Hepatocyte (in vitro differentiated cells): ENCODE results near the gene HOXB6. TPM values are rescaled to one million over a fixed set of nuclear protein-coding genes. Genes with fewer than 3 reads are reported as not detected.

ENCODE experiments used
- DNase-seq: peaks from one replicate; pipeline ENCODE4 v3.0.0-alpha.2; 2016; ENCODE audit warnings: low spot score
- H2AFZ ChIP-seq: fragments of 200-600 bp; sonication (generic); 2 replicates; pipeline ENCODE4 v1.6.0; 2016; ENCODE audit warnings: antibody characterized with exemption, mild to moderate bottlenecking
- H3K27ac ChIP-seq: fragments of 200-600 bp; sonication (generic); 2 replicates; pipeline ENCODE4 v1.5.1; 2016; ENCODE audit warnings: mild to moderate bottlenecking
- H3K27me3 ChIP-seq: fragments of 200-600 bp; sonication (generic); 2 replicates; pipeline ENCODE4 v1.6.1; 2016
- H3K36me3 ChIP-seq: fragments of 200-600 bp; sonication (generic); replicated peaks from 2 replicates; pipeline ENCODE4 v1.5.1; 2016; ENCODE audit warnings: low read depth; ENCODE audit not compliant: insufficient read depth
- H3K4me1 ChIP-seq: fragments of 200-600 bp; sonication (generic); 2 replicates; pipeline ENCODE4 v1.5.1; 2016; ENCODE audit warnings: mild to moderate bottlenecking, moderate library complexity; ENCODE audit not compliant: insufficient read depth
- H3K4me2 ChIP-seq: fragments of 200-600 bp; sonication (generic); 2 replicates; pipeline ENCODE4 v1.6.0; 2016
- H3K4me3 ChIP-seq: fragments of 200-600 bp; sonication (generic); 2 replicates; pipeline ENCODE4 v1.5.1; 2016; ENCODE audit warnings: mild to moderate bottlenecking
- H3K79me2 ChIP-seq: fragments of 200-600 bp; sonication (generic); 2 replicates; pipeline ENCODE4 v1.6.0; 2017; ENCODE audit warnings: mild to moderate bottlenecking
- H3K9me2 ChIP-seq: fragments of 200-600 bp; sonication (generic); replicated peaks from 2 replicates; pipeline ENCODE4 v1.6.0; 2017; ENCODE audit warnings: mild to moderate bottlenecking; ENCODE audit not compliant: insufficient read depth
- H3K9me3 ChIP-seq: fragments of 200-600 bp; sonication (generic); 2 replicates; pipeline ENCODE4 v1.5.1; 2016; ENCODE audit warnings: low read depth, mild to moderate bottlenecking
- H4K20me1 ChIP-seq: fragments of 200-600 bp; sonication (generic); 2 replicates; pipeline ENCODE4 v1.6.0; 2016; ENCODE audit warnings: mild to moderate bottlenecking; ENCODE audit not compliant: insufficient read depth, poor library complexity, severe bottlenecking
- EZH2 ChIP-seq: fragments of 200-600 bp; sonication (generic); IDR thresholded peaks from 2 replicates; pipeline ENCODE4 v1.6.1; 2016; ENCODE audit warnings: antibody characterized with exemption, mild to moderate bottlenecking, borderline replicate concordance
- EZH2phosphoT487 ChIP-seq: fragments of 200-600 bp; sonication (generic); IDR thresholded peaks from one replicate; pipeline ENCODE4 v1.6.1; 2018; ENCODE audit warnings: antibody characterized with exemption, mild to moderate bottlenecking, low read depth, moderate library complexity; ENCODE audit not compliant: unreplicated experiment, severe bottlenecking
- WGBS: methylation state at CpG from one replicate; pipeline ENCODE4 v1.1.6; 2016; ENCODE audit warnings: low lambda C conversion rate; ENCODE audit errors: missing lambda C conversion rate; 5-methylcytosine and 5-hydroxymethylcytosine counted together
- polyA plus RNA-seq: library from polyadenylated mRNA; unstranded; fragments of >200 nt; fragmentation: Nextera tagmentation; extraction: Ambion mirVana; gene quantifications from 2 replicates; pipeline ENCODE4 v1.2.1, GENCODE V29; 2016
- total RNA-seq: library from RNA; depleted of rRNA; stranded (reverse); fragments of >200 nt; gene quantifications from 2 replicates; pipeline ENCODE4 v1.2.3, GENCODE V29; 2014
- TF ChIP-seq, protein P1 (sequence below): fragments of 200-600 bp; sonication (generic); IDR thresholded peaks from 2 replicates; pipeline ENCODE4 v1.5.1; 2016; ENCODE audit warnings: antibody characterized with exemption, mild to moderate bottlenecking; ENCODE audit not compliant: poor library complexity

HOXB6 gene
- total and polyA plus RNA-seq, 2 experiments from 2014 or later, result 4.8 to 7.7 TPM

DNA sequence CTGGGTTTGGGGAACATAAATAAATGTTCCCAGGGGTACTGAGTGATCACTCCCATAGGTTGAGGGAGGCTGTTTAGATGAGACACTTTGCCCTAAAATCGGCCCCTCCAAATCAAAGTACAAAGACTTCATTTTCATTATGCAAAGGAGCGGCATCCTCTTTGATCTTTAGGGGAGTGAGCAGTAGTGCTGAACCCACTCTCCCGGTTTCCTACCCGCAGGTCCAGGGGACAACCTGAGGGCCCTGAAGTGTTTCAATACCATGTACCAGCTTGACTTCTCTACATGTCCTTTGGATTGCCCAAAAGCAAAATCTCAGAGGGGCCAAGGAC is 3.6 kb downstream of the HOXB6 start:
- H3K27me3 ChIP-seq, result peaks cover 99% of the 10 kb centered on the region
- no peaks in the 10 kb centered on the region for H3K79me2 ChIP-seq

DNA sequence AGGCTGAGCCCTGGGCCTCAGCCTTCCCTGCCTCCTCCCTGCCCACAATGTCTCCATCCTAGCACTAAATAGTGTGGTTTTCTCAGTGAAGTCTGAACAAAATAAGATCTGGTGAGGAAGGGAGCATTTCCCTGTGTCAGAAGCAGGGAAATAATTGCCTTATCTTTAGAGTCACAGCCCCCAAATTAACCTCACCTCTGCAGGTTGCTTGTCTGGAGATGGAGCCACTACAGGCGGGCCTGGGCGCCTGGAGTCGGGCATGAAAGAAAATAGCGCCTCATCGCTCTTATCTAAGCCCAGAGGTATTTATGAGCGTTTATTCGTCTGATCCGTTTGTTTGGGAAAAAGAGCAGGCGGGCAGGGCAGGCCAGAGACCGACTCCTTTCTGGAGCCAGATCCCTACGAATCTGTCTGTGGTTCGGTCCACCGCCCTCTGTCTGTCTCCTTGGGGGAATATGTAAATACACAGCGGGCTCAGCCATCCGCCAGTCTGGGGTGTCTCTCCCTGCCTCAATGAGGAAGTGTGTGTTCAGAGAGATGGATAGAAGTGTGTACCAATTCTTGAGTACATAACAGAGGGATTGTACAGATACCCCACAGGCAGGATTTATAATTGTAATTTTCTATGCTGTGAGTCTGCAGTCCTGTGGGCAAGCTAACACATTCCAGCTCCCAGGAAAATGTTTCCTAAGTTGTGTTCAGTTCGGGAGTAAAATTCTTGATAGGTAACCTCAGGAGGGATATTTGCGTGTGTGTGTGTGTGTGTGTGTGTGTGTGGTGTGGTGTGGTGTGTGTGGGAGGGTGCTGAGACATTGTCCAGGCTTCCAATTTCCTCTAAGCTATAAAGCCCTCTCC is 4.3 kb downstream of the HOXB6 start:
- H3K79me2 ChIP-seq, result no peaks in the 10 kb centered on the region
- H2AFZ ChIP-seq, result no peak overlapping the region
- H3K9me3 ChIP-seq, result no peaks in the 10 kb centered on the region
- H3K4me2 ChIP-seq, result peak overlapping the region; percentile 71
- peaks cover 10% of the 10 kb centered on the region for H3K4me1 ChIP-seq
- no peaks in the 10 kb centered on the region for H3K36me3 ChIP-seq
- no peaks in the 10 kb centered on the region for H3K9me2 ChIP-seq
- 11% methylated on average over 17 of the region's 17 CpGs for WGBS
- H3K27ac ChIP-seq, result peak overlapping the region; percentile 30
- no peak overlapping the region for H3K4me3 ChIP-seq
- TF ChIP-seq EZH2 (peak; percentile 7), EZH2phosphoT487 (no peak)
- TF ChIP-seq, protein P1, sequence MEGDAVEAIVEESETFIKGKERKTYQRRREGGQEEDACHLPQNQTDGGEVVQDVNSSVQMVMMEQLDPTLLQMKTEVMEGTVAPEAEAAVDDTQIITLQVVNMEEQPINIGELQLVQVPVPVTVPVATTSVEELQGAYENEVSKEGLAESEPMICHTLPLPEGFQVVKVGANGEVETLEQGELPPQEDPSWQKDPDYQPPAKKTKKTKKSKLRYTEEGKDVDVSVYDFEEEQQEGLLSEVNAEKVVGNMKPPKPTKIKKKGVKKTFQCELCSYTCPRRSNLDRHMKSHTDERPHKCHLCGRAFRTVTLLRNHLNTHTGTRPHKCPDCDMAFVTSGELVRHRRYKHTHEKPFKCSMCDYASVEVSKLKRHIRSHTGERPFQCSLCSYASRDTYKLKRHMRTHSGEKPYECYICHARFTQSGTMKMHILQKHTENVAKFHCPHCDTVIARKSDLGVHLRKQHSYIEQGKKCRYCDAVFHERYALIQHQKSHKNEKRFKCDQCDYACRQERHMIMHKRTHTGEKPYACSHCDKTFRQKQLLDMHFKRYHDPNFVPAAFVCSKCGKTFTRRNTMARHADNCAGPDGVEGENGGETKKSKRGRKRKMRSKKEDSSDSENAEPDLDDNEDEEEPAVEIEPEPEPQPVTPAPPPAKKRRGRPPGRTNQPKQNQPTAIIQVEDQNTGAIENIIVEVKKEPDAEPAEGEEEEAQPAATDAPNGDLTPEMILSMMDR, result no peak
- H3K27me3 ChIP-seq, result peaks cover 98% of the 10 kb centered on the region
- H4K20me1 ChIP-seq, result no peaks in the 10 kb centered on the region
- peak; percentile 37 for DNase-seq

More for the DNA sequence above, 3.6 kb downstream of the HOXB6 start:
- H3K9me3 ChIP-seq, result no peaks in the 10 kb centered on the region
- peak overlapping the region; percentile 30 for H3K27ac ChIP-seq
- peak overlapping the region; percentile 71 for H3K4me2 ChIP-seq
- H4K20me1 ChIP-seq, result no peaks in the 10 kb centered on the region
- H2AFZ ChIP-seq, result no peak overlapping the region
- DNase-seq, result no peak
- WGBS, result 22% methylated on average over 4 of the region's 4 CpGs
- peaks cover 10% of the 10 kb centered on the region for H3K4me1 ChIP-seq
- H3K4me3 ChIP-seq, result no peak overlapping the region
- H3K9me2 ChIP-seq, result no peaks in the 10 kb centered on the region
- TF ChIP-seq, protein P1, result no peak
- TF ChIP-seq EZH2 (no peak), EZH2phosphoT487 (no peak)
- no peaks in the 10 kb centered on the region for H3K36me3 ChIP-seq

DNA sequence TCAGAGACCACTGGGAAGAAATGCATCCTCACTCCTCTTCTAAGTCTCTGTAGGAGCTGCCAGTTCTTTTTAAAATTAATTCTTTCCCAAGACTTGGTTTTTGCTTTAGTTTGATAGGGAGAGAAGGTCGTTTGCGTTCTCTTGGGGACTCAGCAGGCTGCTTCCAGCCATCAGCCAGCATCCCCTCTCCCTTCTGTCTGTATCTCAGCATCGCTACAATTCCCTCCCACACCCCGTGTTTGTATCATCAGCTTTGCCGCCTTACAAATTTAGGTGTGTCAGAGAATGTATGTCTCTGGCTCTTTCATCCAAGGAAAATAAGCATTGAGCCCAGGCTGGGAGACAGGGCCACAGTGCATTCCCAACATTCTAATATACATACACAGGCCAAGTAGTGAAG is 5.4 kb downstream of the HOXB6 start:
- WGBS, result 57% methylated on average over 5 of the region's 5 CpGs
- Histone ChIP-seq H3K27ac (no peak overlapping the region), H3K27me3 (peaks cover 98% of the 10 kb centered on the region)

More for the DNA sequence above, 5.4 kb downstream of the HOXB6 start:
- H4K20me1 ChIP-seq, result no peaks in the 10 kb centered on the region
- H3K9me3 ChIP-seq, result no peaks in the 10 kb centered on the region
- H3K79me2 ChIP-seq, result no peaks in the 10 kb centered on the region
- H3K4me1 ChIP-seq, result peaks cover 10% of the 10 kb centered on the region
- H3K9me2 ChIP-seq, result no peaks in the 10 kb centered on the region
- H3K4me3 ChIP-seq, result no peak overlapping the region
- H3K4me2 ChIP-seq, result no peak overlapping the region
- TF ChIP-seq EZH2 (no peak), EZH2phosphoT487 (no peak)
- TF ChIP-seq, protein P1, result no peak
- no peaks in the 10 kb centered on the region for H3K36me3 ChIP-seq
- H2AFZ ChIP-seq, result no peak overlapping the region
- no peak for DNase-seq
